PC-3 (cell line): ENCODE measurements around the gene KCNJ6.

ENCODE experiments used
- EZH2 ChIP-seq: fragments of 300-600 bp; sonication (generic); IDR thresholded peaks from one replicate; pipeline ENCODE4 v1.6.1; 2017; ENCODE audit warnings: antibody characterized with exemption, mild to moderate bottlenecking, low read length; ENCODE audit not compliant: unreplicated experiment
- EZH2phosphoT487 ChIP-seq: fragments of 300-600 bp; sonication (generic); IDR thresholded peaks from 2 replicates; pipeline ENCODE4 v1.6.1; 2018; ENCODE audit warnings: mild to moderate bottlenecking, antibody characterized with exemption, low read length, borderline replicate concordance
- TF ChIP-seq, protein P1 (sequence below): fragments of 300-600 bp; sonication (generic); conservative IDR thresholded peaks from 2 replicates; pipeline ENCODE4 v1.5.1; 2017; ENCODE audit warnings: antibody characterized with exemption, low read depth, mild to moderate bottlenecking, low read length

DNA sequence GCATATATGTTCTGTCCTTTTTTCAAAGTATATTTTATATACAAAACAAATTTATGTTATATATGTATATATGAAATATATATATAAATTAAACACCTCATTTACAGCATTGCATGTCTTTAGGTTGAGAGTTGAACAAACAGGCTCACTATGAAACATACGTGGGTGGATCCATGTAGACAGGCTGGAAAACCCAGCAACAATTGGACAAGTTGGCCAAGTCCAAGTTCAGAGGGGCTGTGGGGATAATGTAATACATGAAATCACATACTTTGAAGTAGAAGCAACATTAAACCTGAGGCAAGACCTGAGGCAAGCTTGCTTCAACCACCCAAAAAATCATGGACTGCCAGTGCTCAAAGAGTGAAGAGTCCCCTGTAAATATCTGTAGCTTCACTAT lies 39.7 kb downstream of the KCNJ6 start:
- TF ChIP-seq, protein P1, sequence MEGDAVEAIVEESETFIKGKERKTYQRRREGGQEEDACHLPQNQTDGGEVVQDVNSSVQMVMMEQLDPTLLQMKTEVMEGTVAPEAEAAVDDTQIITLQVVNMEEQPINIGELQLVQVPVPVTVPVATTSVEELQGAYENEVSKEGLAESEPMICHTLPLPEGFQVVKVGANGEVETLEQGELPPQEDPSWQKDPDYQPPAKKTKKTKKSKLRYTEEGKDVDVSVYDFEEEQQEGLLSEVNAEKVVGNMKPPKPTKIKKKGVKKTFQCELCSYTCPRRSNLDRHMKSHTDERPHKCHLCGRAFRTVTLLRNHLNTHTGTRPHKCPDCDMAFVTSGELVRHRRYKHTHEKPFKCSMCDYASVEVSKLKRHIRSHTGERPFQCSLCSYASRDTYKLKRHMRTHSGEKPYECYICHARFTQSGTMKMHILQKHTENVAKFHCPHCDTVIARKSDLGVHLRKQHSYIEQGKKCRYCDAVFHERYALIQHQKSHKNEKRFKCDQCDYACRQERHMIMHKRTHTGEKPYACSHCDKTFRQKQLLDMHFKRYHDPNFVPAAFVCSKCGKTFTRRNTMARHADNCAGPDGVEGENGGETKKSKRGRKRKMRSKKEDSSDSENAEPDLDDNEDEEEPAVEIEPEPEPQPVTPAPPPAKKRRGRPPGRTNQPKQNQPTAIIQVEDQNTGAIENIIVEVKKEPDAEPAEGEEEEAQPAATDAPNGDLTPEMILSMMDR: no peak
- TF ChIP-seq EZH2phosphoT487: no peak
- TF ChIP-seq EZH2: no peak
